DMS53 treated with DMSO at 0.1 percent for 48 hours (cell line): ENCODE results near the gene TMEM132D.
A peak's percentile ranks its signal among the peaks of the same experiment; 100 is the strongest.

ENCODE experiments used
- DNase-seq: peaks from one replicate; lab custom pipeline; 2025; ENCODE audit not compliant: unreplicated experiment; lab: John Stamatoyannopoulos, UW

The TMEM132D gene

GRCh38 chr12:129665414-129665813, 238.4 kb downstream of the TMEM132D start:
- DNase-seq: no peak

- DNase-seq: no peak
Measured at GRCh38 chr12:129662234-129662633, 241.6 kb downstream of the TMEM132D start.

GRCh38 chr12:129660946-129661345, 242.9 kb downstream of the TMEM132D start:
- DNase-seq: no peak

- peak; percentile 92 for DNase-seq
Measured at GRCh38 chr12:129659961-129660622, 243.7 kb downstream of the TMEM132D start.

- DNase-seq: no peak
Measured at GRCh38 chr12:129657179-129657578, 246.6 kb downstream of the TMEM132D start.

- no peak for DNase-seq
Measured at GRCh38 chr12:129651951-129652350, 251.9 kb downstream of the TMEM132D start.

- DNase-seq: no peak
Measured at GRCh38 chr12:129641926-129642325, 261.9 kb downstream of the TMEM132D start.

- DNase-seq: no peak
Measured at GRCh38 chr12:129635021-129635685, 268.7 kb downstream of the TMEM132D start.

- DNase-seq: no peak
Measured at GRCh38 chr12:129631316-129631715, 272.5 kb downstream of the TMEM132D start.

GRCh38 chr12:129629901-129630300, 273.9 kb downstream of the TMEM132D start:
- no peak for DNase-seq

- DNase-seq: no peak
Measured at GRCh38 chr12:129622566-129622965, 281.3 kb downstream of the TMEM132D start.

GRCh38 chr12:129619271-129619670, 284.6 kb downstream of the TMEM132D start:
- DNase-seq: no peak

- no peak for DNase-seq
Measured at GRCh38 chr12:129617849-129618248, 286.0 kb downstream of the TMEM132D start.

GRCh38 chr12:129615001-129615400, 288.8 kb downstream of the TMEM132D start:
- no peak for DNase-seq

- DNase-seq: no peak
Measured at GRCh38 chr12:129614221-129614885, 289.5 kb downstream of the TMEM132D start.

- no peak for DNase-seq
Measured at GRCh38 chr12:129613314-129613713, 290.5 kb downstream of the TMEM132D start.

- no peak for DNase-seq
Measured at GRCh38 chr12:129610601-129611120, 293.2 kb downstream of the TMEM132D start.

GRCh38 chr12:129607756-129608155, 296.1 kb downstream of the TMEM132D start:
- DNase-seq: no peak

GRCh38 chr12:129607301-129607700, 296.5 kb downstream of the TMEM132D start:
- DNase-seq: no peak

GRCh38 chr12:129606239-129606638, 297.6 kb downstream of the TMEM132D start:
- DNase-seq: no peak

GRCh38 chr12:129605666-129606065, 298.2 kb downstream of the TMEM132D start:
- DNase-seq: no peak

GRCh38 chr12:129604506-129604905, 299.3 kb downstream of the TMEM132D start:
- no peak for DNase-seq
